GM18511 (cell line): ENCODE measurements around the gene CATSPERD.
"Not testable (repeated sequence)": the region's sequence is repeated elsewhere in the genome, so short reads cannot be mapped to it uniquely, and the experiment has no call there.

ENCODE experiments used
- ATAC-seq: cut with Tn5 transposase; IDR thresholded peaks from one replicate; pipeline ENCODE4 v1.9.1; 2021; ENCODE audit warnings: mild to moderate bottlenecking, moderate library complexity; ENCODE audit not compliant: unreplicated experiment

Gene CATSPERD

GRCh38 chr19:5697022-5697889, 23.2 kb upstream of the CATSPERD start:
- no peak for ATAC-seq

- no peak for ATAC-seq
Measured at GRCh38 chr19:5697890-5698634, 22.4 kb upstream of the CATSPERD start.

DNA sequence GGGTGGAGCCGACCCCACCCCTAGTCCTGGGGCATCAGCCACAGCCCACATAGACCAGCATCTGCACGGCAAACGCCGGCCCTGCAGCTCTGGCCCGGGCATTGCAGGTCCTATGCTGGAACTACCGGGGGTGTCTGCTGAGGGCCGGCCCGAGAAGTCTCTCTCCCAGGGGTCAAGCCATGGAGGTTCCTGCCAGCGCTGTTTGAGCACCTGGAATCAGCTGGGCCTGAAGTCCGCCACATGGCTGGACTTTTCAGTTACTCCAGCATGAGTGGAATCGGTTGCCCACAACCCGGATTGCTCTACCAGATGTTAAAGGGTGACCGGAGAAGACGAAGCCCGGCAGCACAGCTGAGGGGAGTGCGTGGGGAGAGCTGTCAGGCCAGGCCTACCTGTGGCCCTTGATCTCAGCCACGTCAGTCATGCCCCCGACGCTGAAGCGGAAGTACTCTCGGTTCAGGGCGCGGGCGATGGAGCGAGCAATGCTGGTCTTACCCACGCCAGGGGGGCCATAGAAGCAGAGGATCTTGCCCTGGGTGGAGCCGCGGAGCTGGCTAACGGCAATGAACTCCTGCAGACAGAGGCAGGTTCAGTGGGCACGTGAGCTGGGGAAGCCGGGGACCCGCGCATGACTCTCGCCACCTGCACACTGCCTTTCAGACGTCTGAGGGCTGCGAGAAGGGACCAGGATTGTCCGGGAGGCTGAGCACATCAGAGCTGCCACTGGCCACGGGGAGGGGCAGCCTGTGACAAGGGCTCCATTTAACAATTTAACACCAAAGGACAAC, 21.6 kb upstream of the CATSPERD start:
- ATAC-seq: no peak

DNA sequence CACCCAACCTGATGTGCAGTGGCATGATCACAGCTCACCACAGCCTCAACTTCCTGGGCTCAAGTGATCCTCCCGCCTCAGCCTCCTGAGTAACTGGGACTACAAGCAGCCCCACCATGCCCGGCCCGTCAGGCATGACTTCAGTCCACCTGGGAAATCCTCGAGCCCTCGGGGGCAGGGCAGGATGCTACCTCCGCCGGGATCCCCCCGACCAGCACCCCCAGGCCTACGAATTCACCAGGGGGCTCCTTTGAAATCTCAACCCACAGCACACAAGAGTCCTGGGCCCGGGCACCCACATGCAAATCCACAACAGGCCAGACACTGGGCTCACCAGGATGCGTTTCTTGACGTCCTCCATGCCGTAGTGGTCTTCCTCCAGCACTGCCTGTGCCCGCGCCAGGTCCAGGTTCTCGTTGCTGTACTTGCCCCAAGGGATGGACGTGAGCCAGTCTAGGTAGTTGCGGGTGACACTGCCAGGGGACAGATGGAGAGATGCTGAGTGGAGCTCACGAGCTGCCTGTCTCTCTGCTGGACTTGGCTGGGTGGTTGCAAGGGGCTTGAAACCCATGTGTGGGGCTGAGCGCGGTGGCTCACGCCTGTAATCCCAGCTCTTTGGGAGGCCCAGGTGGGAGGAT, 19.9 kb upstream of the CATSPERD start:
- ATAC-seq: no peak

DNA sequence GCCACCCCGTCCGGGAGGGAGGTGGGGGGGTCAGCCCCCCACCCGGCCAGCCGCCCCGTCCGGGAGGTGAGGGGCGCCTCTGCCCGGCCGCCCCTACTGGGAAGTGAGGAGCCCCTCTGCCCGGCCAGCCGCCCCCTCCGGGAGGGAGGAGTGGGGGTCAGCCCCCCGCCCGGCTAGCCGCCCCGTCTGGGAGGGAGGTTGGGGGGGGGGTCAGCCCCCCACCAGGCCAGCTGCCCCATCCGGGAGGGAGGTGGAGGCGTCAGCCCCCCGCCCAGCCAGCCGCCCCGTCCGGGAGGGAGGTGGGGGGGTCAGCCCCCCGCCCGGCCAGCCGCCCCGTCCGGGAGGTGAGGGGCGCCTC, 18.4 kb upstream of the CATSPERD start:
- not testable (repeated sequence) for ATAC-seq

DNA sequence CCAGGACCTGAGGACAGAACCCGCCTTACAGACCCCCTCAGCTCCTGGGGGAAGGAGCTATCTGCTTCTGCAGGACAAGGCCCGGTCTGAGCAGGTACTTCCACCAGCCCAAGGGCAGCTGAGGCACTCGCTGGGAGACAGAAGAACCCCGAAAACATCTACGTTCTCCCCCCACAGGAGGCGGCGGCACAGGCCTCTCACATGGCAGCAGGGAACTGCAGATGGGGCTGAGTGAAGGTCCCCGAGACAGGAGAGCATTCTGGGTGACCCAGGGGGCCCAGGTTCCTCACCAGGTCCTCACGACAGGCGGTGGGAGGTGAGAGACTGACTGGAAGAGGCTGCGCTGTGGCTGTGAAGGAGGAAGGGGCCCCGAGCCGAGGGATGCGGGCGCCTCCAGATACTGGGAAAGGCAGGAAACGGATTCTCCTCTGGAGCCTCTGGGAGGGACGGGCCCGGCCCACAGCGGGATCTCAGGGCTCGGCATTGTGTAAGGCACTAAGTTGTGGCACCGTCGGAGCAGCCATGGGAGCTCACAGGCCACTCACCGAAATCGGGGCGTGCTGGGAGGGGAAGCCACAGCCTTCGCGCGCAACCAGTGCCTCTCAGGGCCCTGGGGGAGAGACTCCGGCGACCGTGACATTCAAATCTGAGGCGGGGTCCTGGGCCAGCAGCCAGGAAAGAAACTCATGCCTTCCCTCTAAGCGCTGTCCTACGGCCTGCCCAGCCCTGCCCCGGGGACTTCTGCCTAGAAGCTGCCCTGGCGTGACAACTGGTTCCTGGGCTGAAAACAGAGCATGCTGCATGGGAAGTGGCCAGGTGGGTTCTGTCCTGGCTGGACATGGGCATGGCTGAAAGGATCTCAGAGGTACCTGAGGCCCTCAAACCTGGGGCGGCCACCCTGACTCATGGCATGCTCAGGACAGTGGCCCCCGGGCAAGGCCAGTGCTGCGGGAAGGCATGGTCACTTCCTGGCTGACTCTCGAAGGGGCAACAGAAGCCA, 16.3 kb upstream of the CATSPERD start:
- ATAC-seq: no peak

DNA sequence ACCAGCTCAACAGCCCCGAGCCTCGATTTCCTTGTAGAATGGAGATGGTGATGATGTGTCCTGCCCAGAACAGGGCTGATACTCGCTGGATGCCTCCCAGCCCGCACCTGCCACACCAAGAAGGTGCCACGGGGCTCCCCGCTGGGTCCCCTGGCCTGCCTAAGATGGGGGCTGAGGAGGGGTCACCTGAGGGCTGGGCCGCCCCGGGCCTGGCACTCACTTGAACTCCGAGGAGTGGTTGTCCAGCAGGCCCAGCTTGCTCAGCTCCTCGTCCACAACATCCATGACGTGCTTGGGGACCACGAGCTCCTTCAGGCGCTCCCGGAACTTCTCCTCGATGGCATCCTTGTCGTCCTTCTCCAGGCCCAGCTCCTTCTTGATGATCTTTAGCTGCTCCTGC, 14.9 kb upstream of the CATSPERD start:
- no peak for ATAC-seq

- ATAC-seq: no peak
Measured at GRCh38 chr19:5706876-5707573, 13.4 kb upstream of the CATSPERD start.

DNA sequence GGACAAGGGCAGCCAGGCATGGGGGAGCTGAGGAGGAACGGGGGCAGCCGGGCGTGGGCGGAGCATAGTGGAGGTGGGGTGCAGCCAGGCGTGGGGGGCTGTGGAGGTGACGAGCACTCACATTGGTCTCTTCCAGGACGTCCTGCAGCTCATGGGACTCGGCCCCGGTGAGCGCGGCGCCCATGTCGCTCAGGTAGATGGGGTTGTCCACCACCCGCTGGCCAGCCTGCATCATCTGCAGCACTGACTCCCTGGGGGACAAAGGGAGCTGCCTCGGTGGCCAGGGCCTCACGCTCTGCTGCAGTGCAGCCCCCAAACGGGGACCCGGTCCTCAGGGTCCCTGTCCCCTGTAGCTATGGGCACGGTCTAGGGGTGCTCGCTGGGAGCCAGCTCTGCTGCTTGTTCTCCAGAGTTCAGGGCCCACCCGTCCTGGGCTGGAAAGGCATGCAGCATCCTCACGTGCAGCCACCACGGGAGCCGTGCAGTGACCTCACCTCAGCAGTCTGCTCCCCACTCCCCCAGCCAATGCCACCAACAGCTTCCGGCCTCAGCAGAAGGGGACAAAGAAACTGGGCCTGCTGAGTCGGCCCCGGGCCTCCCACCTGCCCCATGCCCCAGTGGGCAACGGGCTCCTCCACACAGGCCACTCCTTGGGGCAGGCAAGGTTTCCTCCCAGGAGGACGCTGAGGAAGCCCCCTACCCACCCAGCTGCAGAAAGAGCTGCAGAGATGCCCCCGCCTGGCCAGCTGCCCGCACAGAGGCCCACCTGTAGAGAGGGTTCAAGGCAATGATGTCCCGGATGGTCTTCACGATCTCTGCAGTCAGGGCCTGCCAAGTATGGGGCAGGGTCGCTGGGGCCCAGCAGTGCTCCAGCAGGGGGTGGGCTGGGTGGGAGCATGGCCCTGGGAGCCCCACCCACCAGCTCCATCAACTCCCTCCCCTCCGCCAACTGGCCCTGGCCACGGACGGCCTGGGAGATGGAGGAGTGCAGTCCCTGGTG, 12.6 kb upstream of the CATSPERD start:
- no peak for ATAC-seq

GRCh38 chr19:5711025-5711424, 9.4 kb upstream of the CATSPERD start:
- ATAC-seq: no peak

GRCh38 chr19:5711713-5712161, 8.7 kb upstream of the CATSPERD start:
- ATAC-seq: no peak

DNA sequence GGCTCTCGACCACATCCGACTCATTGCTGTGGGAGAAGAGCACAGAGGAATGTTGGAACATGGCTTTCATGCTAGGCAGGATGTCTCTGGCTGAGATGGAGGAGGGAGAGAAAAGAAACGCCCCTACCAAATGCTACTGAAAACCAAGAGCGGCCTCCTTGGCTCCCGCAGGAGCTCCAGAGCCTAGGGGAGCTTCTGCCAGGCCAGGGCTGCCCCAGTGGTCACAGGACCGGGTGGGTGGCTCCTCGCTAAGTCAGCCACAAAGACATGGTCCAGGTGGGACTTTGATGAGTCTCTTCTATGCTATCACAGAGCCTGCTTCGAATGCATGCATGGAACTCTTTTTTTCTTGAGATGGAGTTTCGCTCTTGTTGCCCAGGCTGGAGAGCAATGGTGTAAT, 7.2 kb upstream of the CATSPERD start:
- no peak for ATAC-seq

- ATAC-seq: no peak
Measured at GRCh38 chr19:5714816-5715215, 5.6 kb upstream of the CATSPERD start.

DNA sequence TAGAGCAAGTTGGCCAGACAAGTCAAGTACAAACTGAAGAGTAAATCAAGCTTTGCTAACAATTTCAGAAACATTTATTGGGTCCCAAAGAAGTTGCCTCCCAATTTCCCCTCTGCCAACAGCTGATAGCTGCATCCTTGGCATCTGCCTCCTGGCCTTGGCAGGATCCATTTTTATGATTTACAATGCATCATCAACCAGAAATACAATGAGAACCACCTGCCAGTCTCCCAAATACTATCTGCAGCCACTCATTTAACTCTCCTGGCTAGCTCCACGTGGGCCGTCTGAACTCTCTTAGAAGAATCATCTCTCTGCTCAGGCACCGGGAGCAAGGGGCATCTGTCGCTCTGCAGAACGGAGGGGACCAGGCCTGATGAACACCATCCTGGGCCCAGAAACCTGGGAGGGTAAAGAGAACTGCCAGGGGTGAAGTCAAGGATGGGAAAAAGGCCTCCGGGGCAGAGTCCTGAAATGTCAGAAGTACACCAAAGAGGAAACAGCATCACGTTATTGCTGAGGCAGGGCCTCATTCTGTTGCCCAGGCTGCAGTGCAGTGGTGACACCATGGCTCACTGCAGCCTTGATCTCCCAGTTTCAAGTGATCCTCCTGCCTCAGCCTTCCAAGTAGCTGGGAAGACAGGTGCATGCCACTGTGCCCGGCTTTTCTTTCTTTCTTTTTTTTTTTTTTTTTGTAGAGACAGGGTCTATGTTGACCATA, 3.1 kb upstream of the CATSPERD start:
- no peak for ATAC-seq

GRCh38 chr19:5718037-5718578, 2.3 kb upstream of the CATSPERD start:
- ATAC-seq: no peak

DNA sequence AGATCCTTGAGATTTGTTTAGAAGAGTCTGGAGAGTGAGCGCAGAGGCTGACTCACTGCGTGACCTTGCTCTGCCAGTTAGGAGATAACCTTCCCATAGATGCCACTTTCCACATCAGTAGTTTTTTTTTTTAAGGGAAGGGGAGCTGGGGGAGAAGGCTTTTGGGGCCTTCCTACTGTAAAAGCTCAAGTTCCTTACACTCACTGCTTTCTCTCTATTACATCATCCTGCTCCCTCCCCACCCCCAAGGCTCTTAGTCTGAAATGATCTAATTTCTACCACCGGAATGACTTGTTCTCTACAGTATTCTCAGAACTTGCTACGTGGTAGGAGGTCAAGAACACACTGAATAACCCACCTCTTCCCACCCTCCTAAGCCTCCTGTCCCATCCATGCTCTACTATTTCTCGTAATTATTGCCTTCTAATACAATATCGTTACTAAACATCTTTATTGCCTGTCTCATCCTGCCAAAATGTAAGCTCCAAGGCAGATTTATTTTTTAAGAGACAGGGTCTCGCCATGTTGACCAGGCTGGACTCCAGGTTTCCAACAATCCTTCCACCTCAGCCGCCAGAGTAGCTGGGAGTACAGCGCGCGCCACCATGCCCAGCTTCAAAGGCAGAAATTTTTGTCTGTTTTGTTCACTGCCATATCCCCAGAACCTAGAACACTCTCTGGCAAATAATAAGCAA, 1.7 kb upstream of the CATSPERD start:
- no peak for ATAC-seq
